ENCODE data around the gene RAPGEF4. TPM values are rescaled to one million over a fixed set of nuclear protein-coding genes. Genes with fewer than 3 reads are reported as not detected.

The RAPGEF4 gene
- total and polyA plus RNA-seq, 2 of the 8 experiments (the other 6 are each of a cell fraction or from before 2014, with no cell fraction given): 1.2 to 2.6 TPM

GRCh38 chr2:172953970-172954852 is 218.6 kb downstream of the RAPGEF4 start:
- H4K8ac ChIP-seq (ENCODE audit: extremely low read depth, insufficient read depth, low read length): no peak overlapping the region
- H2AFZ ChIP-seq (ENCODE audit: low read length): no peak overlapping the region
- no peak overlapping the region for H2BK20ac ChIP-seq (ENCODE audit: low read length)
- no peak overlapping the region for H4K91ac ChIP-seq (replicated peaks; ENCODE audit: insufficient read length, low read length)
- no peak overlapping the region for H3K14ac ChIP-seq (ENCODE audit: insufficient read length)
- ChIA-PET CTCF (ENCODE audit: partially characterized antibody) (interaction anchor here (0.9 kb wide), 1 partner anchor 22 kb away, joined by 4 read pairs; no protein-coding TSS in a partner anchor), POLR2A (ENCODE audit: partially characterized antibody) (no interaction called here)
- no peaks in the 10 kb centered on the region for H3K27me3 ChIP-seq (replicated peaks in 1 of 4; ENCODE audit: control insufficient read depth in 3 of 4, extremely low read depth in 1 of 4, insufficient read depth in 3 of 4, low read length in 3 of 4)
- no peak for DNase-seq (ENCODE audit: low read depth in 1 of 2, low spot score in 2 of 2)
- no peaks in the 10 kb centered on the region for H3K23me2 ChIP-seq (ENCODE audit: low read depth, low read length)
- no peak overlapping the region for H3K4me2 ChIP-seq (ENCODE audit: insufficient read depth in 1 of 2, low read depth in 2 of 2, low read length in 2 of 2)
- no peaks in the 10 kb centered on the region; a peak in 1 of 7 replicates for H3K4me1 ChIP-seq (replicated peaks in 1 of 4; ENCODE audit: control insufficient read depth in 3 of 4, insufficient read depth in 4 of 4, low read length in 3 of 4)
- no peak overlapping the region for H3K4me3 ChIP-seq (ENCODE audit: extremely low read depth in 1 of 4, insufficient read depth in 2 of 4, low read depth in 3 of 4, low read length in 4 of 4)
- H3K27ac ChIP-seq (ENCODE audit: low read depth, low read length): no peak overlapping the region
- no peak overlapping the region for H2BK120ac ChIP-seq (replicated peaks; ENCODE audit: low read depth, low read length)
- no peaks in the 10 kb centered on the region for H4K20me1 ChIP-seq (replicated peaks in 1 of 2; ENCODE audit: control insufficient read depth in 1 of 2, insufficient read depth in 2 of 2, low read length in 2 of 2)
- 69% methylated on average over 5 of the region's 5 CpGs; no CpG with 5 or more reads in 1 of the 2 experiments for WGBS, 2 experiments (ENCODE audit: extremely low coverage in 1 of 2, insufficient coverage in 1 of 2, insufficient read length in 1 of 2, insufficient replicate concordance in 2 of 2, low coverage in 1 of 2, low lambda C conversion rate in 2 of 2, missing lambda C conversion rate in 1 of 2)
- TF ChIP-seq GABPA (IDR thresholded peaks at IDR 0.05; ENCODE audit: borderline replicate concordance, insufficient read depth, low read length) (no peak), KDM4A (IDR thresholded peaks at IDR 0.05; ENCODE audit: low read depth, low read length, severe bottlenecking) (no peak), HDAC2 (IDR thresholded peaks at IDR 0.05; ENCODE audit: borderline replicate concordance in 1 of 2, low read depth in 2 of 2, low read length in 2 of 2) (no peak), CHD2 (IDR thresholded peaks at IDR 0.05; ENCODE audit: low read length) (no peak), JUN (IDR thresholded peaks at IDR 0.05; ENCODE audit: low read depth, low read length) (no peak), SIRT6 (IDR thresholded peaks at IDR 0.05; ENCODE audit: low read length) (no peak), POU5F1 (IDR thresholded peaks at IDR 0.05; ENCODE audit: low read depth, low read length) (no peak)
- no peaks in the 10 kb centered on the region for H3K9me3 ChIP-seq (ENCODE audit: insufficient read depth in 2 of 2, low read depth in 1 of 2, low read length in 1 of 2)
- no peak overlapping the region for H2BK5ac ChIP-seq (ENCODE audit: low read depth, low read length)
- H2BK15ac ChIP-seq (ENCODE audit: low read length): no peak overlapping the region
- no peaks in the 10 kb centered on the region for H3K79me2 ChIP-seq (ENCODE audit: control insufficient read depth in 1 of 2, insufficient read depth in 2 of 2, low read length in 2 of 2)
- H3K56ac ChIP-seq (replicated peaks; ENCODE audit: insufficient read length, low read depth, low read length): no peak overlapping the region
- H3K9ac ChIP-seq (replicated peaks in 1 of 4; ENCODE audit: extremely low read depth in 1 of 4, low read depth in 3 of 4, low read length in 3 of 4): no peak overlapping the region
- no peak overlapping the region for H2AK5ac ChIP-seq (ENCODE audit: low read depth, low read length)
- no peak overlapping the region for H3K4ac ChIP-seq (replicated peaks; ENCODE audit: insufficient read length, low read depth, low read length)
- no peak overlapping the region for H4K5ac ChIP-seq (ENCODE audit: insufficient read length, low read depth, low read length)
- H3K18ac ChIP-seq (ENCODE audit: extremely low read depth, low read length): no peak overlapping the region
- no peak overlapping the region for H2BK12ac ChIP-seq (ENCODE audit: low read depth, low read length)
- no peak for FAIRE-seq
- H3K79me1 ChIP-seq (ENCODE audit: low read depth, low read length): no peaks in the 10 kb centered on the region
- no peak overlapping the region for H3K23ac ChIP-seq (ENCODE audit: insufficient read length)
- H3K36me3 ChIP-seq (ENCODE audit: control insufficient read depth in 2 of 4, insufficient read depth in 4 of 4, low read length in 3 of 4): no peaks in the 10 kb centered on the region

All from H1 (cell line).